GM18502 (cell line): ENCODE data around the gene CYP46A1.
"Not testable (repeated sequence)": the region's sequence is repeated elsewhere in the genome, so short reads cannot be mapped to it uniquely, and the experiment has no call there.

Experiments
- ATAC-seq: cut with Tn5 transposase; IDR thresholded peaks from one replicate; pipeline ENCODE4 v1.9.1; 2021; ENCODE audit warnings: mild to moderate bottlenecking; ENCODE audit not compliant: unreplicated experiment, poor library complexity

Gene CYP46A1

DNA sequence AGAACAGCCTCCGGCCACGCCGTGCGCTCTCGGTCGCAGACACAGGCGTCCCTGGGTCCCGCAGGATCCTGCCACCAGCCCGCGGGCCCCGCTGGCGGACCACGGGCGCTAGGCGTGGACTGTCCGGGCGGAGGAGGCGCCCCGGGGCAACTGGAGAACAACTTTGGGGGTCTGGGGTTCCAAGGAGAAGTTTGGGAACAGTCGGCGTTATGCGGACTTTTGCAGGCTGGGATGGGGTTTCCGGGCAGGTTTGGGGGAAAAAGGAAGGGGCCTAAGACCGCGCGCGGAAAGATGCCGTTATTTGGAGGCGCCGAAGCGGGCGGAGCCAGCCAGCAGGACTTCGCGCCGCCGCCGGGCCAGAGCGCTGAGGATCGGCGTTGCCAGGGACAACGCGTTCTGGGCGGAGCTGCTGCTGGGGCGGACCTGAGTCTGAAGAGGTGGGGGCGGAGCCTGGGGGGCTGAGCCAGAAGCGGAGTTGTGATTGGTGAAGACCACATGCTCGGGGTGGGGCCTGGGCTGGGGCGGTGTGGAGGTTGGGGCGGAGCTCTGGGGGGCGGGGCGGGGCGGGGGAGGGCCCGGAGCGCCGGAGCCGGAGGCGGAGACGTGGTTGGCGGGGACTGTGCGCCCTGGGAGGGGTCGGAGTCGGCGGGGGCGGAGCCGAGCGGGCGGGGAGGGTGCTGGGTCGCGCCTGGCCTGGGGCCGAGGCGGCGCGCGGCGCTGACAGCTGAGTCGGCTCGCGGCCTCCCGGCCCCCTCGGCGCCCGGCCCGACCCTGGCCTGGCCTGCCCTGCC is at the start of gene CYP46A1:
TSS of gene CYP46A1 (plus strand) at position 680 of the 791 bp plus-strand sequence. CDS start 120 bp downstream, outside the sequence.
- ATAC-seq = peak; percentile 95

DNA sequence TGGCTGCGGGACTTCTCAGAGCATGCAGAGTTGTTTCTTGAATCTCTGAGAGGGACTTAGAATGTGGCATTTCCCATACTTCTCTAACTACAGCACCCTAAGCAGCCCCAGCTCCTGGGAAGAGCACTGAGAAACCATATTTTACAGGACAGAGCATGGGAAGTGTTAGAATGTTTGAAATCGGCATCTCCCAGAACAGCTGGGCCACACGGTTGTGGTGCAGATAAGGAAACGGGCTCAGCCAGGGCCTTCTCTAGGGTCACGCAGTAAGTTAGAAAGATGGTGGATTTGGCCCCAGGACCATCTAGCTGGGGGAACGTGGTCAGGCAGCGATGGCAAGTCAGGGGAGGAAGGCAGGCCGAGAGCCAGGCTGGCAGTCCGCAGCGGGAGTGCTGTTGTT is 49.7 kb upstream of the CYP46A1 start:
- no peak for ATAC-seq

DNA sequence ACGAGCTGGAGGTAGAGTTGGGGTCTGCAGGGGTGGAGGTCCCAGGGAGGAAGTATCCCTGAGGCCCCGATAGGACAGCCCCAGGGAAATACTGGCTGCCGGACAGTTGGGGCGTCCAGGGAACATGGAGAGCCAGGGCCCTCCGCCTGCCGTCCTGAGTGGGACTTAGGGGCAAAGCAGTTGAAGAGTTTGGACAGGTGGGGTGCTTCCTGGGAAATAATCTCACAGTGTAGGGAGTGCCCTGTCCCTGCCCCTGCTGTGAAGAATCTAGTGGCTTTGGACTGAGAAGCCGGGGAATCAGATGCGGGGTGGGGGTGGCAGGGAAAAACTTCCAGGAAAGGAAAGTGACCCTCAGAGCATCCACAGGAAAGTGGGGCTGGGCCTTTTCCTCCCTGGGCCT is 49.0 kb upstream of the CYP46A1 start:
- ATAC-seq = no peak

DNA sequence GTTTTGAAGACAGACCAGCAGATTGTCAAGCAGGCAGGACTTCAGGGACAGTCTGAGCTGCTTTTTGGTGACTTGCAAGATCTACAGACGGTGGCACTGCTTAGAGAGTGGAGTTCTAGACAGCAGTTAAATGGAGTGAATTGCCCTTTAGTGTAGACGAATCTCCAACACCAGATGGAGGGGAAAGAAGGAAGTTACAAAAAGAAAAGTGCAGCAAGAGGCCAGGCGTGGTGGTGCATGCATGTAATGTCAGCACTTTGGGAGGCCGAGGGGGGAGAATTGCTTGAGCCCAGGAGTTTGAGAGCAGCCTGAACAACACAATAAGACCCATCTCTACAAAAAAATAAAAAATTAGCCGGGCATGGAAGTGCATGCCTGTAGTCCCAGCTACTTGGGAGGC is 47.6 kb upstream of the CYP46A1 start:
- ATAC-seq = no peak

DNA sequence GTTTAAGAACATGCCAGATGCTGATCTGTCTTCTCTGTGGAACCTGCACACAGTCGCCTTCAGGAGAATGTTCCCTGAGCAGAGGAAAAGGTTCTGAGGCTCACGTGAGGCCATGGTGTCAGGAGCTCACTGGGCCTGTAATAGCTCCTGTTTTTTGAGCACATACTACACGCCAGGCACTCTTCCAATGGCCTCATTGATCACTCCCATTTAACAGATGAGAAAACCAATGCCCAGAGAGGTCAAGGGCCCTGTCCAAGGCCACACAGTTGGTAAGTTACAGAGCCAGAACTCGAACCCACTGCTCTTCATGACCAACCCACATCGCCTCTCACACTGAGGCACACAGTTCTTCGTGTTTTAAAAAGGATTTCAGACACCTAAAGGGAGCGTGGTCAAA is 46.5 kb upstream of the CYP46A1 start:
- ATAC-seq = no peak

- not testable (repeated sequence) for ATAC-seq
These were observed 41.3 kb upstream of the CYP46A1 start for GRCh38 chr14:99642771-99643170.

DNA sequence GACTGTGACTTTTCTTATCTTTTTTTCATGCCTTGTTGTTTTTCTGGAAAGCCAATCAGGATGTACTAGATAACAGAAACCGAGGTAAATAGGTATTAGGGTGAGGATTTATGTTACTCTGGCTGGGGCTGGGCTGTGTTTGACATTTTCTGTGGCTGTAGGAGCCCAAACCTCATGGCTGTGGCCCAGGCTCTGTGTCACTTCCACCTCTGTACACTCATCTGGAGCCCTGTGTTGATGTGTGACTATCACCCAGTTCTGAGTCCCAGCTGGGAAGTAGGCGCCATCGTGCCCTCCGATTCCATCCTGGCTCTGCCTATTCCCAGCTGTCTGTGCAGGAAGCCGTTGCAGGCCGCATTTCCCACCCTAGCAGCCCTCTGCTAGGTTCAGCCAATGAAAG is 40.8 kb upstream of the CYP46A1 start:
- no peak for ATAC-seq

- ATAC-seq = no peak
These were observed 40.0 kb upstream of the CYP46A1 start for GRCh38 chr14:99644035-99644587.

GRCh38 chr14:99644723-99645544 is 39.2 kb upstream of the CYP46A1 start, which contains the start of gene HHIPL1:
Gene HHIPL1 (plus strand): TSS chr14:99645129. CDS start chr14:99645208, 79 bp downstream.
- no peak for ATAC-seq

GRCh38 chr14:99645545-99646505 is 38.3 kb upstream of the CYP46A1 start:
- ATAC-seq = no peak

- ATAC-seq = no peak
These were observed 36.7 kb upstream of the CYP46A1 start for GRCh38 chr14:99647411-99647810.

DNA sequence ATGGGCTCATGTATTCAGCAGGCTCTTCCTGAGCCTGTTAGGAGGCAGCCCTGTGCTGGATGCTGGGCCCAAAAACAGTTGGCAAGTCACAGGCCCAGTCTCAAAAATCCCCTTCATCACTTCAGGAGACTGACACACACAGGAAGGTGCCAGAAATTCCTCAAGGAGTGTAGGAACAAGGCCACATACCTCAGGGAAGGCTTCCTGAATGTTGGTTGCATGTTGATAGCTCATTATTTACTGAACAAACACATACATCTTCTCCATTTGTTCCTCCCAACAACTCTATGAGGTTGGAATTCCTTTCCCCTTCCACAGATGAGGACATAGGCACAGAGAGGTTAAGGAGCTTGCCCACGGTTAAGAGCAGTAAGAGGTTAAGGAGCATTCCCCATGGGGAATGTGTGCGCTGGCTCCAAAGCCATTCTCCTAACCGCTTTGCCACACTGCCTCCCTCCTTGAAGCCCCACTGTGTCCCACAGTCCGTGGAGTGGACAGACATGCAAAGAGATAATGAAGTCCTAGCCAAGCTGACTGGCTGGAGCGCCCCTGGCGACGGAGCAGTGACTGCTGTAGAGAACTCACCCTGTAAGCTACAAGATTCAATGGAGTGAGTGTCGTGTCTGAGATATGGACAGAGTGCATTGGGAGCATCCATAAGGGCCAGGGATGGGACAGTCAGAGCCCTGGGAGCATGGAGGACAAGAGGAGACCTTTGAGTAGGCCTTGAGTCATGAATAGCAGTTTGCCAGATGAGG is 35.9 kb upstream of the CYP46A1 start:
- no peak for ATAC-seq

DNA sequence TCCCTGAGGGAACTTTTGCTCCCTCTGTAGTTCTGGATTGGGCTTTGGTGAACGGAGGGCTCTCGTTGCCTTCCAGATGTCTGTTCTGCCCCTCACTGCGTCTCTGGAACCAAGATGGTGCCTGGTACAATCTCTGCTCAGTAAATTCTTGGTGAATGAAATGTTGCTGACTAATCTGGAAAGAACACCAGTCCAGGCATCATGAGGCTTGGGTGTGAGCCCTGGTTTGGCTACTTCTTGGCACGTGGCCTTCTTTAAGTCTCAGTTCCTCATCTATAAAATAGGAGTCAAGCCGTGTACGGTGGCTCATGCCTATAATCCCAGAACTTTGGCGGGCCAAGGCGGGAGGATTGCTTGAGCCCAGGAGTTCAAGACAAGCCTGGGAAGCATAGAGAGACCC is 34.9 kb upstream of the CYP46A1 start:
- no peak for ATAC-seq

DNA sequence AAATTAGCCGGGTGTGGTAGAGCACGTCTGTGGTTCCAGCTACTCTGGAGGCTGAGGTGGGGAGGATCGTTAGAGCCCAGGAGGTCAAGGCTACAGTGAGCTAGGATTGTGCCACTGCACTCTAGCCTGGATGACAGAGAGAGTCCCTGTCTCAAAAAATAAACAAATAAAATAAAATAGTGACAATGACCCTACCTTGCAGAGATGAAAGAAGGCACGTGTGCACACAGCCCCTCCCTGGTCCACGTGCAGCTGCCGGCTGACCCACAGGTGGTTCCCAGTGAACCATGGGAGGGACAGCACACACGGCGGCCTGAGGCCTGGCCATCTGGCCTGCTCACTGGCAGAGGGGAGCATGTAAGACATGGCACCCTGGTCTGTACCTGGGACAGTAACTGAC is 34.5 kb upstream of the CYP46A1 start:
- ATAC-seq = no peak

DNA sequence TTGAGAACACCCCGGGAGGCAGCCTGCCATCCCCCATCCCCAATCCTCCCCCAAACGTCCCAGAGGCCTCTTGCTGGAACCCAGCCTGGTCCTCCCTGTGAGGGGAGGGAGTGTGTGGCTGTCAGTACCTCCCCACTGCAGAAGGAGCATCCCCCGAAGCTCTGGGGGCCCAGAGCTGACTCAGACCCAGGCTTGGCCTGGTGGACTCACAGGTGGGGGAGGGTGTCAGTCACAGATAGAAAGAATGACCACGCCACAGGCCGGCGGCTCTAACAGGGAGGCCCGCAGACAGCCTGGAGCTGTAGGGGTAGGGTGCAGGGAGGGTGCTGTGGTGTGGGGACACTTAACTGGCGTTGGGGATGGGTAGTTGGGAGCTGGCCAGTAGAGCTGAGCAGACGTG is 33.9 kb upstream of the CYP46A1 start:
- no peak for ATAC-seq

- ATAC-seq = no peak
These were observed 31.9 kb upstream of the CYP46A1 start for GRCh38 chr14:99651953-99652746.

DNA sequence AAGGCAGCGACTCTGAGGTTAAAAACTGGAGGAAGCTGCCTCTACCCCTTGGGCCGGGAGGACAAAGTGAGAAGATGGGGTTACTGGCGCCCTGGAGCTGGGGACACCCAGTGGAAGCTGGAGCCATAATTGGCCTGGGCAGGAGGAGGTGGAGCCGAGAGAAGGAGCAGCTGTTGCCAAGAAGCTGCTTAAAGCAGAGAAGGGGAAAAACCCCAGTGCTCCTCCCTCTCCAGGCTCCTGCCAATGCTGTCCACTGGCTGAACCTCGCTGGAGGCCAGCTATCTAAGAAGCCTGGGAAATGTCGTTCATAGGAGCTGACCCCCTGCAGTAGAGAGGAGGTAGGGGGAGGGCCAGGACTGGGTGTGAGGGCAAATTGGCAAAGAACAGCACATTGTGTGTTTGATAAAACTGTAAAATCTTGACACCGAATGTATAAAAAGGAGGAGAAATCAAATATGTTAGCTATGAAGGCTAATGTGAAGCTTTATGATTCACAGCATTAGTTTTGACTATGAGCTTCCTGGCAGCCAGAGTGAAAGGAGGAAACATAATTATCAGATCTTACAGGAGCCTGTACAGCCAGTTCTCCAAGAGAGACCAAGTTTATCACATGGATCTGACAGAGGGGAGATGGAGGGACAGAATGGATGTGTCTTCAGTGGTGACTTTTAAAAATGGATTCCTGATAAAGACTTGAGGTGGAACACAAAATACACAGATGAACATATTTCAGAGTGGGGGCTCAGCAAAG is 29.7 kb upstream of the CYP46A1 start:
- ATAC-seq = no peak

DNA sequence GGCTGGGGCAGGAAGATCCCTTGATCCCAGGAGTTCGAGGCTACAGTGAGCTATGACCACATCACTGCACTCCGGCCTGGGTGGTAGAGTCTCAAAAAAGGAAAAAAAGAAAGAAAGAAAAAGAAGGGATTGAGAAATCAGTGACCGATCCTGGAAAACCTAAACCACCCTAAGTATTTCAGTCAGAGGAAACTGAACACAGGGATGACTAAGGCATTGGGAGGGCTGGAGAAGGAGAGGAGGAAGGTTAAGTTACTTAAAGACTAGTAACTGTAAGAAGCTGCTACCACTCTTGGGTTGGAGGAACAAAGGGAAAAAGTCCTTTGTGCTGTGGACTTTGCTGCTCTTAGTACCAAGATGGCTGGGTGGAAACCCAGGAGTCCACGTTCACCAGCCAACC is 28.6 kb upstream of the CYP46A1 start:
- ATAC-seq = no peak
